Caco-2 (cell line): ENCODE data around the gene CIZ1. TPM values are rescaled to one million over a fixed set of nuclear protein-coding genes. Genes with fewer than 3 reads are reported as not detected.

Source experiments
- BruUV-seq: library from RNA; stranded (reverse); fragments of 400-500 nt; replicated peaks from 2 replicates; lab custom pipeline; 2021; lab: Mats Ljungman, UMichigan
- CTCF ChIA-PET: fragments of 300-600 bp; sonication (Branson Sonifier 250); formaldehyde crosslinking; loops from one replicate; lab custom pipeline; 2022; ENCODE audit warnings: antibody characterized with exemption; lab: Charles Lee
- POLR2A ChIA-PET: fragments of 300-600 bp; sonication (Branson Sonifier 250); formaldehyde crosslinking; loops from one replicate; lab custom pipeline; 2022; ENCODE audit warnings: antibody characterized with exemption; lab: Charles Lee
- DNase-seq, 2 experiments: peaks; one replicate each; pipeline versions ENCODE4 v3.0.0 to v3.0.0-alpha.2; 2020 to 2022
- H3K27me3 ChIP-seq: replicated peaks from 2 replicates; pipeline ENCODE4 v1.6.0; 2011; ENCODE audit warnings: low read length; ENCODE audit not compliant: control insufficient read depth, insufficient read depth
- H3K36me3 ChIP-seq: 2 replicates; pipeline ENCODE4 v1.5.1; 2011; ENCODE audit warnings: low read length; ENCODE audit not compliant: control insufficient read depth, insufficient read depth
- H3K4me1 ChIP-seq: fragments of 250-450 bp; sonication (Bioruptor Pico); 2 replicates; pipeline ENCODE4 v1.5.1; 2020; ENCODE audit warnings: mild to moderate bottlenecking
- H3K4me3 ChIP-seq: 2 replicates; pipeline ENCODE4 v1.5.1; 2011; ENCODE audit warnings: low read depth, mild to moderate bottlenecking, control low read depth, low read length
- H3K9me3 ChIP-seq: fragments of 250-450 bp; sonication (Bioruptor Pico); 2 replicates; pipeline ENCODE4 v1.5.1; 2020; ENCODE audit warnings: mild to moderate bottlenecking, moderate library complexity
- H3K27ac Mint-ChIP-seq: one replicate; pipeline ENCODE4 v1.8.0; 2022; ENCODE audit warnings: mixed read lengths; ENCODE audit not compliant: unreplicated experiment
- H3K27me3 Mint-ChIP-seq: one replicate; pipeline ENCODE4 v1.8.0; 2022; ENCODE audit warnings: mixed read lengths; ENCODE audit not compliant: insufficient read depth, unreplicated experiment
- H3K36me3 Mint-ChIP-seq: one replicate; pipeline ENCODE4 v1.8.0; 2022; ENCODE audit warnings: mild to moderate bottlenecking, mixed read lengths; ENCODE audit not compliant: insufficient read depth, unreplicated experiment
- H3K4me1 Mint-ChIP-seq: one replicate; pipeline ENCODE4 v1.8.0; 2022; ENCODE audit warnings: low read depth, mixed read lengths; ENCODE audit not compliant: unreplicated experiment
- H3K4me3 Mint-ChIP-seq: one replicate; pipeline ENCODE4 v1.8.0; 2022; ENCODE audit warnings: mild to moderate bottlenecking, moderate library complexity, mixed read lengths; ENCODE audit not compliant: unreplicated experiment
- H3K9me3 Mint-ChIP-seq: one replicate; pipeline ENCODE4 v1.8.0; 2022; ENCODE audit warnings: mixed read lengths; ENCODE audit not compliant: unreplicated experiment
- CTCF ChIP-seq, 2 experiments: fragments of 200-600 bp in 1 of 2; IDR thresholded peaks; 1 replicate in 1 of 2; 2 replicates in 1 of 2; pipeline versions ENCODE4 v1.5.1 to v1.8.0; 2011 to 2022; ENCODE audit warnings: antibody characterized with exemption in 1 of 2, control low read depth in 1 of 2, inconsistent platforms in 1 of 2, low read depth in 1 of 2, low read length in 1 of 2, mild to moderate bottlenecking in 1 of 2, moderate library complexity in 1 of 2; ENCODE audit not compliant: insufficient read depth in 1 of 2, severe bottlenecking in 1 of 2, unreplicated experiment in 1 of 2
- intact Hi-C: fragments of 100-400 bp; cut with micrococcal nuclease; formaldehyde crosslinking; loops from one replicate; pipeline ENCODE4 v1.10.0; 2022; ENCODE audit not compliant: unreplicated experiment
- total RNA-seq: library from RNA; stranded (reverse); gene quantifications from 2 replicates; pipeline ENCODE4 v1.2.3, GENCODE V29; 2022

CIZ1 gene
- total RNA-seq, 1 experiment from 2014 or later: 187 TPM

GRCh38 chr9:128142596-128142995 lies 48.8 kb downstream of the CIZ1 start:
- H3K27ac Mint-ChIP-seq: no peak overlapping the region
- CTCF ChIA-PET: interaction anchor here (0.6 kb wide), 1 partner anchor 220 kb away, joined by 3 read pairs; no protein-coding TSS in a partner anchor

GRCh38 chr9:128142061-128142460 lies 49.3 kb downstream of the CIZ1 start:
- no peaks in the 10 kb centered on the region for H3K9me3 ChIP-seq
- no peaks in the 10 kb centered on the region for H3K36me3 Mint-ChIP-seq
- no peaks in the 10 kb centered on the region for H3K4me1 Mint-ChIP-seq
- no peaks in the 10 kb centered on the region for H3K9me3 Mint-ChIP-seq
- CTCF ChIA-PET: interaction anchor here (0.6 kb wide), 1 partner anchor 220 kb away, joined by 3 read pairs; no protein-coding TSS in a partner anchor
- H3K4me3 Mint-ChIP-seq: no peak overlapping the region
- intact Hi-C loops: no loop called here
- TF ChIP-seq CTCF (IDR thresholded peaks at IDR 0.05; ENCODE audit: insufficient read depth in 1 of 2, low read depth in 1 of 2, low read length in 1 of 2, severe bottlenecking in 1 of 2, unreplicated experiment in 1 of 2): no peak
- no peak overlapping the region for H3K27ac Mint-ChIP-seq
- no peaks in the 10 kb centered on the region for H3K27me3 ChIP-seq
- no peak for DNase-seq
- POLR2A ChIA-PET: no interaction called here
- BruUV-seq: no TSS peak
- H3K4me1 ChIP-seq: peaks cover 15% of the 10 kb centered on the region; the same call in 1 of the 2 replicates
- H3K36me3 ChIP-seq: no peaks in the 10 kb centered on the region
- H3K27me3 Mint-ChIP-seq: no peaks in the 10 kb centered on the region
- H3K4me3 ChIP-seq: no peak overlapping the region

More at GRCh38 chr9:128142596-128142995, 48.8 kb downstream of the CIZ1 start:
- Histone ChIP-seq H3K27me3 (no peaks in the 10 kb centered on the region), H3K36me3 (no peaks in the 10 kb centered on the region), H3K4me1 (peaks cover 15% of the 10 kb centered on the region; the same call in 1 of the 2 replicates), H3K9me3 (no peaks in the 10 kb centered on the region), H3K4me3 (no peak overlapping the region)
- DNase-seq: no peak
- intact Hi-C loops: no loop called here
- no peak overlapping the region for H3K4me3 Mint-ChIP-seq
- no peaks in the 10 kb centered on the region for H3K27me3 Mint-ChIP-seq
- no peaks in the 10 kb centered on the region for H3K9me3 Mint-ChIP-seq
- no peaks in the 10 kb centered on the region for H3K36me3 Mint-ChIP-seq
- H3K4me1 Mint-ChIP-seq: no peaks in the 10 kb centered on the region
- POLR2A ChIA-PET: no interaction called here
- TF ChIP-seq CTCF (IDR thresholded peaks at IDR 0.05; ENCODE audit: insufficient read depth in 1 of 2, low read depth in 1 of 2, low read length in 1 of 2, severe bottlenecking in 1 of 2, unreplicated experiment in 1 of 2): no peak
- no TSS peak for BruUV-seq

DNA sequence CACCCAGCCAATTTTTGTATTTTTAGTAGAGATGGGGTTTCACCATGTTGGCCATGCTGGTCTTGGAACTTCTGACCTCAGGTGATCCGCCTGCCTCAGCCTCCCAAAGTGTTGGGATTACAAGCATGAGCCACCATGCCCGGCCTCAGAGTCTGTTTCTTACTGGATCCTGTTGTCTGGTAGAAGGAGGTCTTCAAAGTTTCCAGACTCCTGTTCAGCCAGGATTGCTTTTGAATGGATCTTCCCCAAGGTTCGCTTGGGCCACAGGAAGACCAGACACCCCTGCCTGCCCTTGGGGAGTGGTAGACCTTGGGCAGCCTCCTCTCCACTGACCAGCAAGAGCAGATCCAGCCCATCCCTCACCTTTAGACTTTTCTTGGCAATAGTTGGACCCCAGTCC lies 49.8 kb downstream of the CIZ1 start:
- intact Hi-C loops: no loop called here
- no peaks in the 10 kb centered on the region for H3K36me3 ChIP-seq
- no peak overlapping the region for H3K4me3 Mint-ChIP-seq
- ChIA-PET POLR2A (no interaction called here), CTCF (no interaction called here)
- H3K9me3 Mint-ChIP-seq: no peaks in the 10 kb centered on the region
- no peak for TF ChIP-seq CTCF (IDR thresholded peaks at IDR 0.05; ENCODE audit: insufficient read depth in 1 of 2, low read depth in 1 of 2, low read length in 1 of 2, severe bottlenecking in 1 of 2, unreplicated experiment in 1 of 2)
- H3K4me1 Mint-ChIP-seq: no peaks in the 10 kb centered on the region
- no peak for DNase-seq
- H3K4me3 ChIP-seq: no peak overlapping the region
- peaks cover 15% of the 10 kb centered on the region; the same call in 1 of the 2 replicates for H3K4me1 ChIP-seq
- no peaks in the 10 kb centered on the region for H3K36me3 Mint-ChIP-seq
- no TSS peak for BruUV-seq
- no peaks in the 10 kb centered on the region for H3K27me3 Mint-ChIP-seq
- H3K27ac Mint-ChIP-seq: no peak overlapping the region
- no peaks in the 10 kb centered on the region for H3K27me3 ChIP-seq
- H3K9me3 ChIP-seq: no peaks in the 10 kb centered on the region
